HG02588 (cell line): ENCODE data around the gene NUBPL.
"Not testable (repeated sequence)": the region's sequence is repeated elsewhere in the genome, so short reads cannot be mapped to it uniquely, and the experiment has no call there.

Source experiments
- ATAC-seq: cut with Tn5 transposase; IDR thresholded peaks from one replicate; pipeline ENCODE4 v1.9.1; 2021; ENCODE audit warnings: mild to moderate bottlenecking, moderate library complexity; ENCODE audit not compliant: unreplicated experiment

Gene NUBPL

GRCh38 chr14:31864937-31865855 is 304.0 kb downstream of the NUBPL start:
- no peak for ATAC-seq

- ATAC-seq: no peak
These were observed 306.4 kb downstream of the NUBPL start for GRCh38 chr14:31867570-31867969.

GRCh38 chr14:31868096-31868495 is 306.9 kb downstream of the NUBPL start:
- not testable (repeated sequence) for ATAC-seq

- ATAC-seq: no peak
These were observed 315.5 kb downstream of the NUBPL start for GRCh38 chr14:31876741-31877140.

GRCh38 chr14:31877255-31877798 is 316.1 kb downstream of the NUBPL start:
- ATAC-seq: no peak

- no peak for ATAC-seq
These were observed 318.6 kb downstream of the NUBPL start for GRCh38 chr14:31879661-31880348.

GRCh38 chr14:31880935-31881334 is 319.7 kb downstream of the NUBPL start:
- no peak for ATAC-seq

- ATAC-seq: no peak
These were observed 320.5 kb downstream of the NUBPL start for GRCh38 chr14:31881531-31882310.

GRCh38 chr14:31884238-31884637 is 323.0 kb downstream of the NUBPL start:
- ATAC-seq: no peak

- ATAC-seq: no peak
These were observed 323.7 kb downstream of the NUBPL start for GRCh38 chr14:31884776-31885379.

GRCh38 chr14:31886156-31886835 is 325.1 kb downstream of the NUBPL start:
- no peak for ATAC-seq

GRCh38 chr14:31887929-31888580 is 326.9 kb downstream of the NUBPL start:
- no peak for ATAC-seq

GRCh38 chr14:31889297-31889696 is 328.1 kb downstream of the NUBPL start:
- ATAC-seq: no peak

- ATAC-seq: not testable (repeated sequence)
These were observed 329.0 kb downstream of the NUBPL start for GRCh38 chr14:31890202-31890601.

GRCh38 chr14:31893221-31893757 is 332.1 kb downstream of the NUBPL start:
- no peak for ATAC-seq

GRCh38 chr14:31894351-31894750 is 333.1 kb downstream of the NUBPL start:
- ATAC-seq: no peak

- no peak for ATAC-seq
These were observed 334.0 kb downstream of the NUBPL start for GRCh38 chr14:31895206-31895605.

GRCh38 chr14:31895646-31896045 is 334.4 kb downstream of the NUBPL start:
- ATAC-seq: no peak

- ATAC-seq: no peak
These were observed 336.5 kb downstream of the NUBPL start for GRCh38 chr14:31897581-31898186.
